Renal cortical epithelial cell (primary cell): ENCODE results near the gene MED12L. TPM values are rescaled to one million over a fixed set of nuclear protein-coding genes. Genes with fewer than 3 reads are reported as not detected.
A peak's percentile ranks its signal among the peaks of the same experiment; 100 is the strongest.
"Not testable (repeated sequence)": the region's sequence is repeated elsewhere in the genome, so short reads cannot be mapped to it uniquely, and the experiment has no call there.

Experiments
- DNase-seq: peaks from one replicate; pipeline ENCODE4 v3.0.0-alpha.2; 2011; ENCODE audit warnings: low read depth
- total RNA-seq: library from RNA; depleted of rRNA; stranded (reverse); fragments of >200 nt; gene quantifications from 2 replicates; pipeline ENCODE4 v1.2.3, GENCODE V29; 2014

Gene MED12L
- total RNA-seq, 1 donor from 2014 or later, result 0.30 TPM

- DNase-seq, result no peak
Observed at GRCh38 chr3:151213151-151213550, 127.7 kb downstream of the MED12L start.

- no peak for DNase-seq
Observed at GRCh38 chr3:151213881-151214280, 128.4 kb downstream of the MED12L start.

GRCh38 chr3:151214459-151214858, 129.0 kb downstream of the MED12L start:
- no peak for DNase-seq

- no peak for DNase-seq
Observed at GRCh38 chr3:151216641-151217607, 131.5 kb downstream of the MED12L start.

GRCh38 chr3:151218136-151218535, 132.7 kb downstream of the MED12L start:
- DNase-seq, result peak; percentile 67

- peak; percentile 91 for DNase-seq
Observed at GRCh38 chr3:151219056-151219455, 133.6 kb downstream of the MED12L start.

DNA sequence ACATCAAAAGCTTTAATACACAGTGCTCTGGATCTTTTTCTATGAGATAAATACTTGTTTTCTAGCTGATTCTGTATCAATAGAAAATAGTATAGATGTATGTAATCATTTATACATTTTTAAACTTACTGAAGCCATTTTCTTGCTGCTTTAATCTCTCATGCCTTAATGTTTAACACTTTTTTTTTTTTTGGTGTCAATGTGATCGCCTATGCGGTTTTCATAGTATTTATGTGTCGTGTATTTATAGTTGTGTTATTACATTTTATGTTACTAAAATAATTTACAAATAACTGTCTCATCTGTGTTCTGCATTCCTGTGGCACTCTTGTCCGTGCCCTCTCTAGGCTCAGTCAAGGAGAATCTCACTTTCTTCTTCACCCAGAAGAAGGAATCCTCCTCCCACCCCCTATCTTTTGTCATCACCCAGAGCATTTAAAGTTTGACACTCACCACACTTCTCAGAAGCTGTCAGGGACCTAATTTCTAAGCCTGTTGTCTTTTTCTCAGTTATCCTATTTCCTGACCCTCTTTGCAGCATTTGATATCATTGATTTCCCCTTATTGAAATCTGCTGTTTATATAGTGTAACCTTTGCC, 138.9 kb downstream of the MED12L start:
- DNase-seq, result no peak

GRCh38 chr3:151225040-151225975, 139.8 kb downstream of the MED12L start:
- DNase-seq, result no peak

DNA sequence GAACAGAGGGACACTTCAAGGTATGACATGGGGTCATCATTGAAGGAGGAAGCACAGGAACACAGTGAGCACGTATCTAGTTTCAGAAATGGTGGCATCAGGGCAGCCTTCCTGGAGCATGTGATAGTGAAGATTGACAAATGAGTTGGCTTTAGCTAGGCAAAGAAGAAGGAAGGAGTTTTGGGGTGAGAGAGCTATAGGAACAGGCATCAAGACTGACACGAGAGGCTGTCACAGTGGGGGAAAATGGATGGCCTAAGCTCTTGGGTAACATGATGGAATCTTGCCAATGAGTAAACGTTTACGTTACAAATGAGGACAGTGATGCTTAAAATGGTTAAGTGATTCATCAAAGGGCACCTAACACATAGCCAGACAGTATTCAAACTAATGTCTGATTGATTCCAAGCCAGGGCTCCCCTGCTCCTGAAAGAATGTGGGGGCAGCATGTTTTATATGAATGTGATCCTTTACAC, 140.7 kb downstream of the MED12L start:
- DNase-seq, result peak; percentile 87

DNA sequence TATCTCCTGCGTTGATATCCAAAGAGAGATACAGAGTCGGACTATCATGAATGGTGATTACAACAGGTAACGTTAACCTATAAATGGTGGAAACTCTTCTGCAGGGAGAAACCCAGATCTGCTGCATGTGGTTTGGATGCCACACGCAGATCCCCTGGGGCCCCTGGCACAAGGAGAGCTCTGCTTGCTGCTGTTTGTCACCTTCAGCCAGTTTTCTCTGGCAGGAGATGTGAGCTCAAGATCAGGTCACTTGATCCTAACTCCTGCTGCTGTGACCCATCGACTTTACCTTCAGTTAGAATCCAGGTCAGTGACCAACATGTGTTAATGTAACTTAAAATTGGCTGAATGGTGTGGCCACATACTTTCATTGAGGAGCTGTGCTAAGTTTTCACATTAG, 141.4 kb downstream of the MED12L start:
- DNase-seq, result no peak

DNA sequence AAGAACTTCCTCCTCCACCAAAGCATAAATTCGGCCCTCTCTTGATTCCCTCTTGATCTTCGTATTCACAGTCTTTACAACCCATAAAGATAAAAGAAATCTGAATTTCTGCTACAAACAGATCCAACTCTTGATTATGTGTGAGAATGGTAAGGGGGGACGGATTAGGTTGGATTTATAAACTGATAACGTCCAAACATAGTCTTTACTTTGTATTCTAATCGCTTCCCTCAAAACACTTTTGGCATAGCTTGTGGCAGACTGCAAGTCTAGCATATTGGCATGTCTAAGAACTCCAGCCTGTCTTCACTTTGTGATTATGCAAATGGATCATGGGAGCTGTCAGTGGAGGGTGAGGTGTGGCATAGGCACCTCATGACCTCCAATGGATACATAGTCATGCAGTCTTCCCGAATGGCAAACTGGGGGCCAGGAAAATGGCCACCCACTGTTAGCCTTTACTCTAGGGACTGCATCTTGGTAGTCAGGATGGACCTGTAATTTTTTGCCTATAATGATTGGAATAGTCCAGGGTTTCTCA, 141.9 kb downstream of the MED12L start:
- DNase-seq, result no peak

GRCh38 chr3:151227807-151228665, 142.6 kb downstream of the MED12L start:
- DNase-seq, result peak; percentile 68

DNA sequence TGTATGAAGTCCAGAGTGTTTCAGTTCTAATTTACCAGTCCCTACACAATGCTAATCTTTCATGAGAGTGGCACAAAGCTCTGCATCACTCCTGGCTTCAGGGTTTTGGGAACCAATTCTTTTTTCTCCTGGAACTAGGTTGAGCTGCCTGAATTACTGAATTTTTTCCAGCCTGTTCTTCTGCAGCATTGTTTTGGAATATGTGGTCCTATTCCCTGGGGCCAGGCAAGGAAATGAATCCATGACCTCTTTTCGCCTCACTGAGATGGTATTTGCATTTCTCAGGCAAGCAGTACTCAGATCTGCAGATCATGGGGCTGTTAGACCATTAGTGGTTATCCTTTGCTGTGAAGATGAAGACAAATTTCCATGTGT, 143.2 kb downstream of the MED12L start:
- DNase-seq, result peak; percentile 76

DNA sequence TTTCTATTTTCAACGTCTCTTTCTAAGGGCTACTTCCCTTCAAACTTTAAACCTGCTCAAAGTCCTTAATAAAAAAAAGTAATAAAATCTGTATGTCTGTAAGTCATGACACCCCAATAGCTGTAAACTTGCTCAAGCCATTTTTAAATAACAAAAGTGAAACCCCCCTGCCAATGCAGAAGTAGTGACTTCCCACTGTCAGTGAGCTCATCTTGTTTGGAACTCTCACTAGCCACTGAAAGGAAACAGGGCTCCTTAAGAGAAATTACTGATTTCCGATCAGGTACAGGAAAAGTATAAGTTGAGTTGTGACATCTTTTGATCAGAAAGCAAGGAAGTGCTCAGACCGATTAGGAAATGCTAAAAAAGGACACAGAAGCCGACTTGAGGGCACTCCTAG, 145.2 kb downstream of the MED12L start:
- DNase-seq, result no peak

DNA sequence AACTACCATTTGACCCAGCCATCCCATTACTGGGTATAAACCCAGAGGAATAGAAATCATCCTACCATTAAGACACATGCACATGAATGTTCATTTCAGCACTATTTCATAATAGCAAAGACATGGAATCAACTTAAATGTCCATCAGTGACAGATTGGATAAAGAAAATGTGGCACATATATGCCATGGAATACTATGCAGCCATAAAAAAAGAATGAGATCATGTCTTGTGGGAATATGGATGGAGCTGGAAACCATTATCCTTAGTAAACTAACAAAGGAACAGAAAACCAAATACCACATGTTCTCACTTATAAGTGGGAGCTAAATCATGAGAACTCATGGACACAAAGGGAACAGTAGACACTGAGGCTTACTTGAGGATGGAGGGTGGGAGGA, 146.9 kb downstream of the MED12L start:
- DNase-seq, result not testable (repeated sequence)

DNA sequence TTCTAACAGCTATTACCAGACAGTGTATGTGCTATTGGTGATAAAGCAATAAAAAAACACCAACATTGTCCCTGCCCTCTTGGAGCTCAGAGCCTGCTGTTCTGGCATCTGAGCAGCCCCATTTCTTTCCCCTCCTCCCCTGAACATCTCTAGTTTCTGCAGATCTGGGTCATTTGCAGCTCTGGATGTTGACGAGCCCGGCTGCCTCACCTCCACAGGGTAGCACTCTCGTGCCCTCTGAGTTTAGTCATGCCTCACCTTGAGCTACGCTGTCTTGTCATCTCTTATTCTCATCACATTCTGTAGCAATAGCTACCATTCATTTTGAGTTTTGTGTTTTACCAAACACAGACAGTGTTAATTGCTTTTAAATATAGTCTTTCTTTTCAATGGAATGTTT, 147.5 kb downstream of the MED12L start:
- no peak for DNase-seq

DNA sequence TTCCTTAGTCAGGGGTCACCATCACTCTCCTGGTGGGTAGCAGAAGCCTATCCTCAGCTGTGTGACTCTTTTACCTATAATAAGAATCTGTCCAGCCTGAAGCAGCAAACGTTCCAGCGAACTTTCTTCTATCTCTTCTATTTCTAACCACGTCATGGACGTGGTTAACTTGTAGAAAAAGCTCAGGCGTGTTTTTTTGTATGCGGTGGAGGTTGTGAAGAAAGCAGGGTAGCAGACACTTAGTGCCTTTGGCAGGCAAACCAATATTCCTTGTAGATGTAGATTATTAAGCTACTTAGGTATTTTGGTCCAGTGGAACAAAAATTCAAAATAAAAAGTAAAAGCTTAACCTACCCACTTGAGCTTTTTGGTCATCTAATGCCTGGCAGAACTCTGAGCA, 149.4 kb downstream of the MED12L start:
- no peak for DNase-seq

DNA sequence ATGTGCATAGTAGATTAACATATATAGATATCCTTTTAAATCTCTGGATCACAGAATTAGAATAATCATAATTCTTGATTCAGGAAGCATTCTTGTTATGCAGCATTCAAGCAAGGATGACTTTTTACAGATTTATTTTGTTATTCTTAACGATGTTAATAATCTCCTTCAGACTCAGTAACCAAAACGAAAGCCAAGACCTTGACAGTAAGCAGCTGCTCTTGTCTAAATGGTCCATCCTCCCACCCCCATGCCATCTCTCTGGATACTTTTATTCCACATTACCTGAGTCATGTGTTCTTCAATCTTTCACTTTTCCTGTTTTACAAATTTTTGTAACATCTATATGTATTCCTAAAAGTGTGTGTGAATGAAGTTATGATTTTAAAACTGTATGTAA, 150.9 kb downstream of the MED12L start:
- DNase-seq, result no peak

- DNase-seq, result no peak
Observed at GRCh38 chr3:151236736-151237135, 151.3 kb downstream of the MED12L start.

- not testable (repeated sequence) for DNase-seq
Observed at GRCh38 chr3:151242006-151242405, 156.5 kb downstream of the MED12L start.
